GM18951 (cell line): ENCODE data around the gene NLRC3.

Experiments
- POLR2A ChIP-seq: IDR thresholded peaks from 4 replicates; pipeline ENCODE4 v1.6.1; 2011; ENCODE audit warnings: mild to moderate bottlenecking; ENCODE audit not compliant: insufficient read length, insufficient read depth; ENCODE audit errors: extremely low read depth
- in situ Hi-C: fragments of 300-500 bp; cut with MboI; formaldehyde crosslinking; loops from one replicate; pipeline ENCODE4 v1.12.0; 2022; ENCODE audit warnings: low sequenced_read_pairs, mixed read lengths, inconsistent platforms; ENCODE audit not compliant: unreplicated experiment

The NLRC3 gene

DNA sequence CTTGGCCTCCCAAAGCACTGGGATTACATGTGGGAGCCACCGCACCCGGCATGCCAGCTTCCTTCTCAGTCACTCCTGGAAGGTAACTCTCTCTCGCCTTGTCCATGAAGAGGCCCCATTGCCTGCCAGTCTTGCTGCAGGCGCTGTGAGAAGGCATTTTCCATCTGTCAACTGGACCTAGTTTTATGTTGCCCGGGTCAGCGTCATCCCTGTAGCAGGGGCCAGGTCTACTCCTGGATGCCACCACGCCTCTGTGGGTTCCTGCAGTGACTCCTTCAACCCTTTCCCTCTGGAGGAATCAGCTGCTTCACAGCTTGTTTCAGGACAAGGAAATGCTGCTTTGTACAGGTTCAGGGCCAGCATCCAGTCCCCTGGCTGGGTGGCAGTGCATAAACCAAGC, 2.6 kb upstream of the NLRC3 start:
- in situ Hi-C loops = no loop called here

DNA sequence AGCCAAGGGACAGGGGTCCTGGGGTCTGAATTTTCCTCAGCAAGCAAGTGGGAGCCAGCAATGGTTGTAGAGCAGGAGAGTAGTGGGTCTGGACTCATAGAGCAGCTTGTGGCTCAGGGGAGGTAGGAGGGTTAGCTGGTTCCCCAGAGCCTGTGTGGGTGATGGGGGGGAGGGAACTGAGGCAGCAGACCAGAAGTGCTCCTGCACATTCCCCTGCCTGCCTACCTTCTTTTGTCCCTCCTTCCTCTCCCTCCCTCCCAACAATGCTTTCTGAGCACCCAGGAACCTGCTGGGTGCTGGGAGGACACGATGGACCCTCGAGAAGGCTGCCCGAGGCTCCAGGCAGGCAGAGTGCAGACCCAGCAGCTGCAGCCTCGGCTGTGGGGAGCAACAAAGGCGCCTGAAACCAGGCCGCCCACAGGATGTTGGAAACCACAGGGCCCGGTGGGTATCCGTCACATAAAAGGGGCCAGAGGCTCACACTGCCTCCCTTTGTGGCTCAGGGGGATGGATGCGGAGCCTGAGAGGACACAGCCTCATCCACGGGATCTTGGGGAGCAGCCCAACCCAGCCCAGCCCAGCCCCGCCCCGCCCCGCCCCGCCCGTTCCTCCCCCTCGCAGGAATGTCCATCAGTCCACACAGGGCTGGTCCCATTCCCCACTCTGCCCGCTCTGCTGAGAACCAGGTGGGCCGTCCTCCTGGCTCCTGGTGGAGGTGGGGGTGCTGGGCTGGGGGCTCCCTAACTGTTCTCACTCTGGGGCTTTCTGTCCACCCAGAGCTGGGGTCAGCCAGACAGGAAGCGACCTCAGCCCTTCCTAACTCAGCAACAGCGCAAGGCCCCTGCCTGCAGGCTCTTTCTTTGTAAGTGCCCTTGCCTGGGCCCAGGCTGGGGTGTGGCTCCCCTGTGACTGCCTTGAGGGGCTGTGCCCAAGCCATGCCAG, 1.7 kb upstream of the NLRC3 start:
- TF ChIP-seq POLR2A = peak; percentile 54
- in situ Hi-C loops = no loop called here

More for the DNA sequence above, 2.6 kb upstream of the NLRC3 start:
- TF ChIP-seq POLR2A = no peak

DNA sequence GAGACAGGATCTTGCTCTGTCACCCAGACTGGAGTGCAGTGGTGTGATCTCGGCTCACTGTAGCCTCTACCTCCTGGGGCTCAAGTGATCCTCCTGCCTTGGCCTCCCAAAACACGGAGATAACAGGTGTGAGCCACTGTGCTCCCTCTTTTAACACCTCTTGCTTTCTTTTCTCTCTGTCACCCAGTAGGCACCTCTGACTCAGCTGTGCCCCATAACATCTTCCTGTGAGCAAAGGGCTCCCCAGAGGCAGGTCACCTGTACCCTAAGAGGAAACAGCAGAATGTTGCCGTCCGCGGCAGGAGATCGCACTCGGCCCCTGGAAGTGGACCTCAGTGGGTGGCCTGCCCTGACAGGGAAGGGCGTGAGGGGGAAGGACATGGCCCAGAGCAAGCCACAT, 918 bp upstream of the NLRC3 start:
- in situ Hi-C loops = no loop called here

DNA sequence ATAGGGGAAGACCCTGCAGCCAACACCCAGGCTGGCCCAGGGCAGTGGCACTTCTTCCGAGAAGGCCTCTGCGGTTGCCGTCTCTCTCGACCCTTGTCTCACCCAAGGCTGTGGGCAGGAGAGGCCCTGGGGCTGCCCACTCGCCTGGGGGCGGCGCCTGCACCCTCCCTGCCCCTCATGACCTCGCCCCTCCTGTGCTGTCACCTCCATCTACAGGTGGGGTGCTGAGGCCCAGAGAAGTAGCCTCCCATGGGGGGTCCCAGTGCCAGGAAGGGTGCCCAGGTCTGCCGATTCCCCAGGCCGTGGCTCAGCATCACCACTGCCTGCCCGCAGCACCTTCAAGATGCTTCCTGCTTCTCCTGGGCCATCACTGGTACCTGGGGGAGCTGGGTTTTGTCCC, 992 bp downstream of the NLRC3 start:
- TF ChIP-seq POLR2A = no peak
- in situ Hi-C loops = no loop called here

More for the DNA sequence above, 918 bp upstream of the NLRC3 start:
- TF ChIP-seq POLR2A = no peak

DNA sequence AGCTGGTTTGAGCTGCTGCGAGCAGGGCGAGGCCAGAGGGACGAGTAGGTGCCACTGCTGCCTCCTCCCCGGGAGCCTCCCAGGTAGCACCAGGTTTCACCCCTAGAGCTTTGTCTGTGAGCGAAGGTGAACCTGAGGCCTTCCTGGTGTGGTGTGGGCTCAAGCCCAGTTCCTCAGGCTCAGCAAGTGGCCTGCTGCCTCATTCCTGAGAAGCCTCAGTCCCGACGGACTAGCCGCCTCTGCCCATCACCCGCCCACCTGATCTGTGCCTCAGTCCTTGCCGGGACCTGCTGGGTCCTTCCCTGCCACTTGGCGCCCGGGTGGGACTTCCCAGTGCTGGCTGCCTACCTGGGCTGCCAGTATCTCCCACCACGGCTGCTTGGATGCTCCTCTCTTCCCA, 1.7 kb downstream of the NLRC3 start:
- no peak for TF ChIP-seq POLR2A
- in situ Hi-C loops = no loop called here

DNA sequence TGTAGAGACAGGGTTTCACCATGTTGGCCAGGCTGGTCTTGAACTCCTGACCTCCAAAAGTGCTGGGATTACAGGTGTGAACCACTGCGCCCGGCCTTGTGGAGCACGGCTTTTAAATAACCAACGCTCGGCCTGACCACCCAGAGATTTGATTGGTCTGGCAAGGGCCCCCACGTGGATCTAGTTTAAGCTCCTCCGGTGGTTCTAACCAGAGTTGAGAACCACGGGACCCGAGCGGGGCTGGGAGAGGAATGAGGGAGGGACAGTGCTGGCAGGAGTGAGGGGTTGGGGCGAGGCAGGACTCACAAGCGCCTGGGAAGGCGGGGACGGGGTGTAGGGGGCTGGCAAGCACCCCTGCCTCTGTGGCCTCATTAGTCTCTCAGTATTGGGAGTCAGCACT, 3.0 kb downstream of the NLRC3 start:
- TF ChIP-seq POLR2A = no peak
- in situ Hi-C loops = no loop called here

DNA sequence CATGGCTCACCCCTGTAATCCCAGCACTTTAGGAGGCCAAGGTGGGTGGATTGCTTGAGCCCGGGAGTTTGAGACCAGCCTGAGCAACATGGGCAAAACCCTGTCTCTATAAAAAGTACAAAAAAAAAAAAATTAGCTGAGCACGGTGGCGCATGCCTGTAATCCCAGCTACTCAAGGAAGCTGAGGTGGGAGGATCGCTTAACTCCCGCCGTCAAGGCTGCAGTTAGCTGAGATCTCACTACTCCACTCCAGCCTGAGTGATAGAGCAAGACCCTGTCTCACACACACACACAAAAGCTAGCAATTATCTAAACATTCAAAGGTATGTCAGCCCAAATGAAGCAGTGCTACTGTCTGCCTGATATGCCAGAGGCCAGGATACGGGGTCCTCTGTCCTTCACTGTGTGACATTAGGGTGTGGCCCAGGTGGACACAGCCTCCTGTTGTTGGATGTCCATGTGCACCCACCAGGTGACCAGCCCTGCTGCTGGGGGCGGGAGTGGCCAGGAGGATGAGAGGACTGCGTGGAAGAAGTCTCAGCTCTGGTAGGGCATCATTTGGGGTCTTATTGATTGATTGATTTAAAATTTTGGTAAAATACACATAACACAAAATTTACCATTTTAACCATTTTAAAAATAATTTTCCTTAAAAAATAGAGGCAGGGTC, 3.9 kb downstream of the NLRC3 start:
- no peak for TF ChIP-seq POLR2A
- in situ Hi-C loops = no loop called here

DNA sequence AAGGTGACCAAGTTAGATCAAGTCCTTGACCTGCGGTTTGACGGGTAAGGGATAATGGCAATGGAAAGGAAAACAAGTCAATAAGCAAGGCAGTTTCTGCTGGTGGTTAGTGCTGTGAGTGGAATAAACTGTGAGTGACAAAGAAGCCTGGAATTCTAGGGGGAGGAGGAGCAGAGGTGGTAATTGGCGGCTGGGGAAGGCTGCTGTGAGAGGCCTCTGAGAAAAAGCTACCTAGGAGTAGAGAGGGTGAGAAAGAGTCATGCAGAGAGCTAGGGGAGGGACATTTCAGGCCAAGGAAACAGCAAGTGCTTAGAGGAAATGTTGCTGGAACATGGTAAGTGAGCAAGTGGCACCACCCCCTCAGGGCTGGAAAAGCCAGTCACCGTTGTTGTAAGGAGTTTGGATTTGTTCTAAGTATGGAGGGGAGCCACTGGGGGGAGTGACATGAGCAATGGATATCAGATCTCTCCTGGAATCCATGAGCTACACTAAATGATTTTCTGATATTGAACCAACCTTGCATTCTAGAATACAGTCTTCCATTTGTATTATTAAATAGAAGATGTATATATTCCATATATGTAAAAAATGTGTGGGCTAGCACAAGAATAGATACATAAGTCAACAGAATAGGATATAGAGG, 6.7 kb downstream of the NLRC3 start:
- TF ChIP-seq POLR2A = no peak
- in situ Hi-C loops = no loop called here

DNA sequence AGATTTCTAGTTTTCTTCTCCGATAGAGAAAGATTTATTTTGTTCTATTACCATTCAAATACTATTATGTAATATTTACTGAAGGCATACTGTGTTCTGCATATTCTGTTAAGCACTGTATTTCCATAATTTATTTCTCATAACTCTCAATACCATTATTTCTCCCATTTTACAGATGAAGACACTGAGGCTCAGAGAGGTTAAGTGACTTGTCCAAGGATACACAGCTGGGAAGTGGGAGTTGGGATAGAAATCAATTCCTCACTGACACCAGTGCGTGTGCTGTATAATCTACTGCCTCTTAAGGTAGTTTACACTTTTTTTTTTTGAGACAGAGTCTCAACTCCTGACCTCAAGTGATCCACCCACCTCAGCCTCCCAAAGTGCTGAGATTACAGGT, 7.4 kb downstream of the NLRC3 start:
- in situ Hi-C loops = no loop called here
- TF ChIP-seq POLR2A = no peak

DNA sequence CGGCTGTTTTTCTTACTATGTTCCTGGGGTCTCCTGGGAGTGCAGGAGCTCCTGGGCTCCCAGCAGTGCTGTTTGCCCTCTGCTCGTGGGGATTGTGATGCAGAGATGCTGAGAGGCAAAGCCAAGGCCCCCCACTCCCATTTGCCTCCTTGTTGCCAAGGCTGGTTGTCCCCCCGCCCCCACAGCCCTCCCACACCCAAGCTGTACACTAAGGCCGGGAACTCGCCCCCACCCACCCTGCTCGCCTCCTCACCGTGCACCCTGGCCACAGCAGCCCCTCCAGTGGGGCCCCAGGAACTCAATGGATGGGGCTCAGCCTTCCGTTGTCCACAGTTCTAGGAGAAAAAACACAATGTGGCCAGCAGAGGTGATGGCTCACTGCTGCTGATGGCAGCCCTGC, 10.2 kb downstream of the NLRC3 start:
- no peak for TF ChIP-seq POLR2A
- in situ Hi-C loops = no loop called here

DNA sequence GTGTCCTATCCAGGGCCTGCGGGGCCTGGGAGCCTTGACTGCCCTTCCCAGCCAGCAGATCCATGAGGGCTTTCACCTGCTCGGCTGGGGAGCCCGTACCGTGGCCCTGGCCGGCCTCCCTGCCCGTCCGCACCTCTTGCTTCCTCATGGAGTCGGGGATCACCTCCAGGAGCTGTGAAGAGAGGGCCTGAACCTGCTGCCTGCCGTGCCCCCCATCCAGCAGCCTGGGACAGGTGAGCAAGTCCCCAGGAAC, 12.4 kb downstream of the NLRC3 start:
- no peak for TF ChIP-seq POLR2A
- in situ Hi-C loops = no loop called here

DNA sequence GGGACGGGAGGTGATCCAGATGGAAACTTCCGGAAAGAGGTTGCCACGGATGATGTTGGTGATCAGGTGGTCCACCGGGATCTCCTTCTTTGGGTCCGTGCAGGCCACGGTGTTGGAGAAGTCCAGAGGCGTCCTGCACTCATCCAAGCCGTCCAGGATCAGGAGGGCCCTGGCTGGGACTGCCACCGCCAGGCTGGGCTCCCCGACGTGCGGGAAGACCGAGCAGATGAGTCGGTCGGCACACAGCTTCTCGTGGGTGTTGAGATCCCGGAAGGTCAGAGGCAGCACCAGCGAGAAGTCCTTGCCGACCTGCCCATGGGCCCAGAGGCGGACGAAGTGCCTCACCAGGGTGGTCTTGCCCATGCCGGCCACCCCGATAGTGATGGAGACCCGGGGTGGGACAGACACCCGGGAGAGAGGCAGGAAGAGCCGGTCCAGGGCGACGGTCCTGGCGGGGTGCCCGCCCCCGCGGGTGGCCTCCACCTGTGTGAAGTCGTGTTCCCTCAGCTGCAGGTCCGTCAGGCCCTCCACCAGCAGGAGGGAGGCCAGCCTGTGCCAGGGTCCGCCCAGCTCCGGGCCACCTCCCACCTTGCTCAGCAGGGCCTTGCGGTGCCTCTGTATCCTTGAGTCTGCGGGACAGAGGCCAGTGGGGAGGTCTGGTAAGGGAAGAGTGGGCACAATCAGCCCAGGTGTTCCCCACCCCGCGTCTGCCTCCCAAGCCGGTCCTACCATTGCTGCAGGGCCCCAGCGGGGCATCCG, 12.9 kb downstream of the NLRC3 start:
- in situ Hi-C loops = no loop called here
- no peak for TF ChIP-seq POLR2A

DNA sequence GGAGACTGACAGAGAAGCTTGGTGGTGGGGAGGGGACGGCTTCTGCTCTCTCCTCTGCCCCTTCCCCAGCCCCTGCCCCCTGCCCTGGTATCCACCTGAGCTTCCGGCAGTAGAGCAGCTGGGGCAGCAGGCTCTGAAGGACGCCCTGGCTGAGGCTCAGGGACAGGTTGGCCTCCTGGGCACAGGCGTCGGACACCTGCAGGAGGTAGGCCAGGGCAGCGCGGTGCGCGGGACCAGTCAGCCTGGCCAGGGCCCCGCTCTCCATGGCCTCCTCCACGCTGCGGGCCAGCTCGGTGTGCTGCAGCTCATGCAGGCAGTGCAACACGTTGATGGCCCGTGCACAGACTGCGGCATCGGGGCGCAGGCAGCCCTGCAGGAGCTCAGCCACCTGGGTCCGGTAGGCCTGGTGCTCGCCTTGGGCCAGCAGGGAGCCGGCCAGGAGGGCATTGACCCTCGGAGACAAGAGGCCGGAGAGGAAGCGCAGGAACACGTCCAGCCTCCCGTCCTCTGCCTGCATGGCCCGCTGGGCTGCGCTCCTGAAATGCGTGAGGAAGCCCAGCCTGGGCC, 14.2 kb downstream of the NLRC3 start:
- in situ Hi-C loops = no loop called here
- no peak for TF ChIP-seq POLR2A
